ENCODE results near the gene GSTT2B.
"Not testable (repeated sequence)": the region's sequence is repeated elsewhere in the genome, so short reads cannot be mapped to it uniquely, and the experiment has no call there.

The GSTT2B gene

GRCh38 chr22:23938328-23939016 lies 22.5 kb downstream of the GSTT2B start:
- no peak for DNase-seq

- no peak for DNase-seq
Measured at GRCh38 chr22:23926561-23926960, 34.4 kb downstream of the GSTT2B start.

- no peak for DNase-seq
Measured at GRCh38 chr22:23925020-23925606, 35.9 kb downstream of the GSTT2B start.

GRCh38 chr22:23922921-23923320 lies 38.1 kb downstream of the GSTT2B start:
- no peak for DNase-seq

GRCh38 chr22:23921586-23922201 lies 39.3 kb downstream of the GSTT2B start:
- not testable (repeated sequence) for DNase-seq

- DNase-seq = not testable (repeated sequence)
Measured at GRCh38 chr22:23920267-23920611, 40.8 kb downstream of the GSTT2B start.

GRCh38 chr22:23915290-23915689 lies 45.7 kb downstream of the GSTT2B start:
- no peak for DNase-seq

GRCh38 chr22:23913661-23914353 lies 47.2 kb downstream of the GSTT2B start:
- peak; percentile 92 for DNase-seq

- no peak for DNase-seq
Measured at GRCh38 chr22:23913306-23913660, 47.7 kb downstream of the GSTT2B start.

GRCh38 chr22:23912293-23912903 lies 48.6 kb downstream of the GSTT2B start:
- no peak for DNase-seq

GRCh38 chr22:23911318-23911980 lies 49.5 kb downstream of the GSTT2B start:
- DNase-seq = no peak

- DNase-seq = no peak
Measured at GRCh38 chr22:23910496-23911190, 50.4 kb downstream of the GSTT2B start.

GRCh38 chr22:23909296-23909898 lies 51.6 kb downstream of the GSTT2B start:
- no peak for DNase-seq

- no peak for DNase-seq
Measured at GRCh38 chr22:23908587-23909205, 52.3 kb downstream of the GSTT2B start.

GRCh38 chr22:23907423-23907822 lies 53.6 kb downstream of the GSTT2B start:
- DNase-seq = not testable (repeated sequence)

Data from GOT3 (cell line).